ENCODE results near the gene INO80.
A peak's percentile ranks its signal among the peaks of the same experiment; 100 is the strongest.

The INO80 gene

DNA sequence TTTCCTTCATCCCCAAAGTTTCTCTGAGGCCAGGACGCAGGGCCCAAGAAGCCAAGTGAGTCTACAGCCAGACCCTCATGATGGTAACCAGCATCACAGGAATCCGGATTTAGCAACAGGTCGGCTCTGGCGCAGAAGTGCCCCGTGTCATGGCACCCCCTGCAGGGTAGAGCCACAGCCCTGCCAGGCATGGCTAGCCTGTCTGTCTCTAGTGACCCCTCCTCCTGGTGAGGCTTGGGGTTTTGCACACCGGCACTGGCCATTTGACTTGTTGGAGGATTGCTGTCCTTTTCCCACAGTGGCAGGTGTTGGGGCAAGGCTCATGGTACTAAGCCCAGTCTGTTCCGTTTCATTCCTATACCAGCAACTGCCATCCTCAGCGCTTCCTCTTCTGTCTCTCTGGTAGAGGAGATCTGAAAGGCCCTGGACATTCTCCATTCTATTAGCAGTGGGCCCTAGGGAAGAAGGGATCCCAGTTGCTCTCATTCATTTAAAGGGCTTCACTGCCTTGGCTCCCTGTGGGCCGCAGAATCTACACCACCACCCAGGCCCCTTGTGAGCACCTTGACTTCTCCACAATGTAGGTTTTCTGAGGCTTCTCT is 172.2 kb downstream of the INO80 start:
- no peak for DNase-seq

- DNase-seq, result no peak
Measured at GRCh38 chr15:40942878-40943277, 173.2 kb downstream of the INO80 start.

DNA sequence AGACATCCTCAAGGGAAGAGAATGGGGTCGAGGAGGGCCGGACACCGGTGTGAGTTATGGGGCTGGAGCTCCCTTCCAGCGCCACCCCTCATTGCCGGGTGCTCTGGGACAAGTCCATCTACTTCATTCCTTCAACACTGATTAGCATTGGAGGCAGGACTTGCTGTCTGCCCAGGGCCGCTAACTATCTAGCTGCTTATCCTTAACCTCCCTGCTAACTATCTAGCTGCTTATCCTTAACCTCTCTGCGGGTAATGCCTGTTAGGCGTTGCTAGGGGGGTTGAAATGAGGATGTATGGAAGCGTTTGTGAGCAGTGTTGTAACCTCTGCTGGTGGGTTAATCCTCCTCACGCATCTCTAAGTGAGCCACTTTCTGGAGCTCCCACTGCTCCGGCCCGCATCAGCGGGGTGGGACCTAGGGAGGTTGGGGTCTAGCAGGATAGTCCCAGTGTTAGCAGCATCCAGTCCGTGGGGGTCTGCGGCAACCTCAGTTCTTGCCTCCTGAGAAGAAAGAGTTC is 173.7 kb downstream of the INO80 start:
- peak in 3 of 6 experiments; percentile 25 to 58 (median 42) for DNase-seq

DNA sequence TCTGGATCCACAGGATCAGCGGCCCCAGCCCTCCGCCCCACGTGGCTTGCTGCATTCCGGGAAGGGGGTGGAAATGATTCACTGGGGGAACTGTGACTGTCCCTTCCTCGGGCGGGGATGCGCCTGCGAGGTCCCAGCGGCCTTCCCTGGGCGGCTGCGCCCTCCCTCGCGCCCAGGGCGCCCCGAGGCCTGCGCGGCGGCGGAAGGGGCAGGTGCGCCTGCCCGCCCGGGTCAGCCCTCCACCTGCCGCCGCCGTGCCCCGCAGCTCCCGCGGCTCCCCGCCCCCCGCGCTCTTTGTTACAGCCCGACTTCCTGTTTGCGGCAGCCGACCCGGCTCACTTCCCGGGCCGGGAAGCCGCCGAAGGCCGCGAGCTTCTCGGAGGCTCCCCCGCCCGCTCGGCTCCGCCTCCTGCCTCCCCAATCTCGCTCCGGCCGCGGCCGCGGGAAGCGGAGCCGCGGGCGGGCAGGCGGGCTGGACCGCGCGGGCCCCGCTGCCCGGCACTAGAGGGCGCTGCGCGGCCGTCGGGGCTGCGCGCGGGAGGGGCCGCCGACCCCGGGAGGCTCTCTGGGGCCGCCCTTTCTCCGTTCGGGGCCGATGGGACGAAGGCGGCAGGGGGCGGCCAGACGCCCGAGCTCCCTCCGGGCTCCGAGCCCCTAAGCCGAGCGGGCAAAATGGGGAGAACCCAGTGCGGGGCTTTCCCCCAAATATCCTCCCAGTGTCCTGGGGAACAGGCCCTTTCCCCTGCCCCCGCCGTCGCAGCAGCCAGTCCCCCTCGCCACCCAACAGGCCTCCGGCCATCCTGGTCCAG is 174.3 kb downstream of the INO80 start:
- DNase-seq, result peak; percentile 45 to 79 (median 68)

DNA sequence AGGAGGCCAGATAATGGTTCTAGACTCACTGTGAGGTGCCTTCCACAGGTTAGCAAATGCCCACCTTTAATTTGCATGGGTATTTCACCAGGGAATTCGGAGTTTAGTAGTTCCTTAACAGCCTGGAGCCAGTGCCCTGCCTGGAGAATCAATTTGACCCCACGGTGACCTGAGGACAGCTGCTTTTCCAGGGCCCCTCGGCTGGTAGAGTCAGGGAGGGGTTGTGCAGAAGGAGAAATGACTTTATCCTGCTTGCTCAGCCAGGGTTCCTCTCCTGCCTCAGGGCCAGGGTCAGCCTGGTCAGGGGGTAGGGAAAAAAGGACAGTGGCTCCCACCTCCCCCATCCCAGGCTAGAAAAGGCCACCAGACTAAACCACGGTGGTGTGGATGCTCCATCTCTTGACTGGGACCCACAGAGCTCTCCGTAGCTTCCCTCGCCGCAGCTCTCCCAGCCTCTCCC is 175.0 kb downstream of the INO80 start:
- DNase-seq, result peak in 2 of 6 experiments; percentile 22 to 45

DNA sequence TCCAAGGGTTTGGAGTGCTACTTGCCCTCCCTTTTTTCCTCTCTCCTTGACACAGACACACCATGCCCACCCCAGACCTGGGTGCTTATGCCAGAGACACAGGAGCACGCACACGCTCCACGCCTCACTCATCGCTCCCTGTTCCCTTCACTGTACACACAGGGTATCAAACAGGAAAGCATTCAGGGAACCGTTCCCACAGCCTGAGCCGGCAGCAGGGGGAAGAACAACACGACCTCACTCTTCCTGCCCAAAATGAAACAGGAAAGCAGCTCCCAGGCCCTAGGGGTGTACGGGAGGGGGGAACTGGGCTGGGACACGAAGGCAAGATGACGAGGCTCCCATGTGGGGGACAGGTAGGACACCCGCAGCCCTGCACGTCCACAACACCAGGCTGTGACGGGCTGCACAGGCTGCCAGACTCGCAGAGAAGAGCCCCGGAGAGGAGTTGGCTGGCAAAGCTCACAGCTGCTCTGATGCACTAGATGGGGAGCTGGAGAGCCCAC is 175.7 kb downstream of the INO80 start:
- DNase-seq, result peak in 3 of 6 experiments; percentile 15 to 41 (median 39)

DNA sequence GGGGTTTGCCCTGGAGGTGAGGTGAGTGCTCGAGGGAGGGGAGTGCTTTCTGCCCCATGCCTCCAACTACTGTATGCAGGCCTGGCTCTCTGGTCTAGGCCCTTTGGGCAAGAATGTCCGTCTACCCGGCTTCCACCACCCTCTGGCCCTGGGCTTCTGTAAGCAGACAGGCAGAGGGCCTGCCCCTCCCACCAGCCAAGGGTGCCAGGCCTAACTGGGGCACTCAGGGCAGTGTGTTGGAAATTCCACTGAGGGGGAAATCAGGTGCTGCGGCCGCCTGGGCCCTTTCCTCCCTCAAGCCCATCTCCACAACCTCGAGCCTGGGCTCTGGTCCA is 177.6 kb downstream of the INO80 start:
- DNase-seq, result no peak

- peak in 4 of 6 experiments; percentile 8 to 49 (median 36) for DNase-seq
Measured at GRCh38 chr15:40937762-40938535, 178.1 kb downstream of the INO80 start.

DNA sequence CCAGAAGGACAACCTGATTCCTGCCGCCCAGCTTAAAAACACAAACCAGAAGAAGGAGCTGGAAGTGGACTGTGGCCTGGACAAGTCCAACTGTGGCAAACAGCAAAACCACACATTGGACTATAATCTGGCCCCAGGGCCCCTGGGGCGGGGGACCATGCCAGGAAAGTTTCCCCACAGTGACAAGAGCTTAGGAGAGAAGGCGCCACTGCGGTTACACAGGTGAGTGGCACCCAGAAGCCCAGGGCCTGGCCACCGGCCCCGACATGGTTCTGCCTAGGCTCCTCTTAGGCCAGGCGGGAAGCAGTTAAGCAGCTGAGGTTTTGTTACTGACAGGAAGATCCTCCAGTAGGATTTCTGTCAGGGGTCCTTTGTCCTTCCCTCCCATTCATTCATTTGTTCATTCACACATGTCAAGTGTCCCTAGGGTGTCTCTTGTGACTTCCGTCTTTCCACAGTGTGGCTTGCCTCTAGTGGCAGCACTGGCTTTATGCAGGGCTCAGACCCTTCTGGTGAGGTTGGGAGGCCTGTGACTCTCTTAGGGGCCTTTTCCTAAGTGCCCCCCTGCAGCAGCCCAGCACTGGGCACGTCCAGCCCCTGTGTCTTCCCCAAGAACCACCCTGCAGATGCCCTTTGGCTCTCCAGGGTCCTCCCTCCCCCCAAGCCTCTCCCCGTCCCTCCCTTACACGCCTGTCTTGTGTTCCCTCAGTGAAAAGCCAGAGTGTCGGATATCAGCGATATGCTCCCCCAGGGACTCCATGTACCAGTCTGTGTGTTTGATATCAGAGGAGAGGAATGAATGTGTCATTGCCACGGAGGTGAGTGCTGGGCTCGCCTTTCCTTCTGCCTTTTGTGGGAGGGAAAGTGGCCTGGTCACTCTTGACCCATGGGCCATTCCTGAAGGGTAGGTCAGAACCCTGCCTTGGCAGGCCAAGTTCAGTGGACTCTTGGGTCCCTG is 179.1 kb downstream of the INO80 start:
- no peak for DNase-seq

- DNase-seq, result no peak
Measured at GRCh38 chr15:40936234-40936708, 179.8 kb downstream of the INO80 start.

- no peak for DNase-seq
Measured at GRCh38 chr15:40934457-40934856, 181.6 kb downstream of the INO80 start.

DNA sequence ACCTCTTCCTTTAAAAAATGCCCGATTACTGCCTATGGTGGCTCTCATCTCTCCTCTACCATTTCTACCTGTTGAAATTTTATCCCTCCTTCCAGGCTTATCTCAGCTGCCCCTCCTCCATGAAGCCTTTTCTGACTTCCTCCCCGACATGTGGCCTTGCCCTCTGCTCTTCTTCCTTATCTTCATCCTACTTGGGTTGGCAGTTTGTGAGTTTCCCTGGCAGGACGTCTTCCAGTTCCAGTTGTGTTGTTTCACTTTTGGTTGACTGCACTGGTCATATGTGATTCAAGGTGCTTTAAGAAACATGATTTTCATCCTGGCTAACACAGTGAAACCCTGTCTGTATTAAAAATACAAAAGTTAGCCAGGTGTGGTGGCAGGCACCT is 182.6 kb downstream of the INO80 start:
- no peak for DNase-seq

GRCh38 chr15:40932649-40933516 is 183.2 kb downstream of the INO80 start:
- no peak for DNase-seq

DNA sequence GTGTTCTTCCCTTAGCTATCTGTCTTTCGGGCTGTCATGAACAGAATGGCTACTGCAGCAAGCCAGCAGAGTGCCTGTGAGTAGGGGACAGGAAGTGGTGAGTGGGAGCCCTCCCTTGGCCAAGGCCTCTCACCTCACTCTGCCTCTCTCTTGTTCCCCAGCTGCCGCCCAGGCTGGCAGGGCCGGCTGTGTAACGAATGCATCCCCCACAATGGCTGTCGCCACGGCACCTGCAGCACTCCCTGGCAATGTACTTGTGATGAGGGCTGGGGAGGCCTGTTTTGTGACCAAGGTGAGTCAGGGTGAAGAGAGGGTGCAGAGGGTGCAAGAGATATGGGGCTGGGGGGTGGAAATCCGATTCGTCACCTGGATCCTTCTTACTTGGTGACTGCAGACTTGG is 183.9 kb downstream of the INO80 start:
- DNase-seq, result no peak

- no peak for DNase-seq
Measured at GRCh38 chr15:40931300-40932142, 184.6 kb downstream of the INO80 start.

DNA sequence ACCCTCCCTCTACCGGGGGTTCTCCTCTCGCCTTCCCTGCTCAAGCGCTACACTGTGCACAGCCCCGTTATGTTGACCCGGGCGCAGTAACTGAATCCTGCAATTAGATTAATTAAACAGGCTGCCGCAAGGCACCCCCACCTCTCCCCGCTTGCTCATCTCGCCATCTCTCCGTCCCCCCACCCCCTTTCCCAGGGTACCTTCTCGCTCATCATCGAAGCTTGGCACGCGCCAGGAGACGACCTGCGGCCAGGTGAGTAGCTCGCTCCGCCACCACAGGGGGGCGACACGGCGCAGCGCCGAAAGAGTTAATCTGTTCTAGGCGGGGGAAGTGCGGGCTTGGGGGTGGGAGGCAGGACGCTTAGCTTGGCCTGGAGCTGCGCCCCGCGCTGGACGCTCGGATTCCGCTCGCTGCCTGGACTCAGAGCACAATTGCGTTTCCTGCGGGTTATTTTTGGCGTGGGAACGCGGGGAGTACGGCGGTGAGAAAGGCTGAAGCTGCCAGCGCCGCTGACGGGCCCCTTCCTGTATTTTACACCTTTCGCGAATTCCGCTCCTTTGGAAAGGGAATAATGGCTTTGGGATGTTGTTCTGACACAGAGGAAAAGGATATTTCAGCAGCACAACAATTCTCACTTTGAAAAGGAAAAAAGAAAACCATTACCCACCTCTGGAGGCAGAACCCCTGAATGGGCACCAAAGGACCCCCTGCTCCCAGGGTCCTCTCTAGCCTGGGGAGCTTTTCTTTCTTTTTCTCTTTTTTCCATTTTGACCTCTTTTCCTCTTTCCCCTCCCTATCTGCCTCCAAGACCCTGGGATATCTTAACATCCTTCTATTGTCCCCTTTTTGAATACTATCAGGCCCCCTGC is 185.4 kb downstream of the INO80 start:
- peak in 5 of 6 experiments; percentile 8 to 46 (median 29) for DNase-seq

DNA sequence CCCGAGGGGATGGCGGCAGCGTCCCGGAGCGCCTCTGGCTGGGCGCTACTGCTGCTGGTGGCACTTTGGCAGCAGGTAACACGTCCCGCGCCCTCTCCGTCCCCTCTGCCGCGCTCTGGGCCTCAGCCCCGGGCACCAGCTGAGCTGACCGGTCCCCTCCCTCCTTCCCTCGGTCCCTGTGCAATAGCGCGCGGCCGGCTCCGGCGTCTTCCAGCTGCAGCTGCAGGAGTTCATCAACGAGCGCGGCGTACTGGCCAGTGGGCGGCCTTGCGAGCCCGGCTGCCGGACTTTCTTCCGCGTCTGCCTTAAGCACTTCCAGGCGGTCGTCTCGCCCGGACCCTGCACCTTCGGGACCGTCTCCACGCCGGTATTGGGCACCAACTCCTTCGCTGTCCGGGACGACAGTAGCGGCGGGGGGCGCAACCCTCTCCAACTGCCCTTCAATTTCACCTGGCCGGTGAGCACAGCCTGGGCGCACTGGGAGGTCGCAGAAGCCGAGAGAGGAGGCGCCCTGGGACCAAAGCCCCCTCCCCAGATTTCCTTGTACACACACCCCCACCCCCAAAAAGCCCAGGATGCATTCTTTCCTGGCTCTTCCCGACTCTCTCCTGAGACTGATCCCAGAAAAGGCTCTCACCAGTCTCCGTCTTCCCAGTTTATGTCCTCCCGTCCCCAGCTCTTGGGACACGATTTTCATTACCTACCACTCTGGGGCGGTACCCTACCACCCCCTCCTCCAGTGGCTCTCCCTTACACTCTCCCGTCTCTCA is 186.2 kb downstream of the INO80 start:
- no peak for DNase-seq
